ENCODE data around the gene CPA3.

GRCh38 chr3:148903022-148903442, 37.9 kb downstream of the CPA3 start:
- no peak for TF ChIP-seq CTCF (IDR thresholded peaks at IDR 0.05; ENCODE audit: borderline replicate concordance, extremely low read depth, low read length, poor library complexity, severe bottlenecking)
- TF ChIP-seq EZH2 (IDR thresholded peaks at IDR 0.05; ENCODE audit: borderline replicate concordance, low read depth, low read length, severe bottlenecking), result no peak
